Measurements from ENCODE around the gene MBOAT1.
A peak's percentile ranks its signal among the peaks of the same experiment; 100 is the strongest.

The MBOAT1 gene

GRCh38 chr6:20212392-20213111 is at the start of gene MBOAT1:
TSS of gene MBOAT1 (minus strand) at chr6:20212469. CDS start at chr6:20212234, 235 bp downstream.
- TF ChIP-seq CTCF (conservative IDR thresholded peaks at IDR 0.05; ENCODE audit: control insufficient read depth, insufficient read depth, low read depth, low read length): no peak
- peak; percentile 82 for DNase-seq (ENCODE audit: low read depth)
- H3K4me3 ChIP-seq (ENCODE audit: control insufficient read depth, low read depth, low read length): peak within 1 kb of the TSS; percentile 83

- no peak for TF ChIP-seq CTCF (conservative IDR thresholded peaks at IDR 0.05; ENCODE audit: control insufficient read depth, insufficient read depth, low read depth, low read length)
- H3K4me3 ChIP-seq (ENCODE audit: control insufficient read depth, low read depth, low read length): no peak overlapping the region
Measured at GRCh38 chr6:20261685-20262084, 49.4 kb upstream of the MBOAT1 start.

DNA sequence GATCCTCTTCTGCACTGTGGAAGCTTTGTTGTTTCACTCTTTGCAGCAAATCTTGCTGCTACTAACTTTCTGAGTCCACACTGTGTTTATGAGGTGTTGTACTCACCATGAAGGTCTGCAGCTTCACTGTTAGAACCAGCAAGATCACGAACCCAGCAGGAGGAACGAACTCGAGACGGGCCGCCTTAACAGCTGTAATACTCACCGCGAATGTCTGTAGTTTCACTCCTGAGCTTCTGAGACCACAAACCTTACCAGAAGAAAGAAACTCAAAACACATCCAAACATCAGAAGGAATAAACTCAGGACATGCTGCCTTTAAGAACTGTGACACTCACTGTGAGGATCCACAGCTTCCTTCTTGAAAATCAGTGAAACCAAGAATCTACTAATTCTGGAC is 48.1 kb upstream of the MBOAT1 start:
- no peak for TF ChIP-seq CTCF (conservative IDR thresholded peaks at IDR 0.05; ENCODE audit: control insufficient read depth, insufficient read depth, low read depth, low read length)
- DNase-seq (ENCODE audit: low read depth): no peak
- no peak overlapping the region for H3K4me3 ChIP-seq (ENCODE audit: control insufficient read depth, low read depth, low read length)

More at GRCh38 chr6:20261685-20262084, 49.4 kb upstream of the MBOAT1 start:
- DNase-seq (ENCODE audit: low read depth): no peak

DNA sequence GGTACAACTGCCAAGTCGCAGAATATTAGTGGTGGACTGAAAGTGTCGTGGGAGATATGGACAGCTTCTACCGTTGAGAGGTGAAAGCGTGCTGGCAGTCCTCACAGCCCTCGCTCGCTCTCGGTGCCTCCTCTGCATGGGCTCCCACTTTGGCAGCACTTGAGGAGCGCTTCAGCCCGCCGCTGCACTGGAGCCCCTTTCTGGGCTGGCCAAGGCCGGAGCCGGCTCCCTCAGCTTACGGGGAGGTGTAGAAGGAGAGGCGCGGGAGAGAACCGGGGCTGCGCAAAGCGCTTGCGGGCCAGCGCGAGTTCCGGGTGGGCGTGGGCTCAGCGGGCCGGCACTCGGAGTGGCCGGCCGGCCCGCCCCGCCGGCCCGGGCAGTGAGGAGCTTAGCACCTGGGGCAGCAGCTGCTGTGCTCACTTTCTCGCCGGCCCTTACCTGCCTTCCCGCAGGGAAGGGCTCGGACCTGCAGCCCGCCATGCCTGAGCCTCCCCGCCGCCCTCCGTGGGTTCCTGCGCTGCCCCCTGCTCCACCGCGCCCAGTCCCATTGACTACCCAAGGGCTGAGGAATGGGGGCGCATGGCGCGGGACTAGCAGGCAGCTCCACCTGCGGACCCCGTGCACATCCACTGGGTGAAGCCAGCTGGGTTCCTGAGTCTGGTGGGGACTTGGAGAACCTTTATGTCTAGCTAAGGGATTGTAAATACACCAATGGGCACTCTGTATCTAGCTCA is 47.2 kb upstream of the MBOAT1 start:
- no peak for TF ChIP-seq CTCF (conservative IDR thresholded peaks at IDR 0.05; ENCODE audit: control insufficient read depth, insufficient read depth, low read depth, low read length)
- DNase-seq (ENCODE audit: low read depth): no peak
- H3K4me3 ChIP-seq (ENCODE audit: control insufficient read depth, low read depth, low read length): no peak overlapping the region

DNA sequence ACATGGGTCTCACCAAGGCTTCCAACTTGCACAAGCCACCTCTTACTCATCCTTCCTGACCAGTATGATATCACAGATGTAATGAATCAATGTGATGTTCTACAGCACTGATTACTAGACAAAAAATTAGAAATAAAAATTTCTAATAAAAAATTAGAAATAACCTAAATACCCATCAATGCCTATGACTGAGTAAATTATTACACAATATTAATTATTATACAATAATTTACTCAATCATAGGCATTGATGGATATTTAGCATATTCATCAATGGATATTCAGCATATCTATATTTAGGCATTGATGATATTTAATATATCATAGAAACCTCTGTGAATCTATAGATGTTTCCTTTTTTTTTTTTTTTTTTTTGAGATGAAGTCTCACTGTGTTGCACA is 43.2 kb upstream of the MBOAT1 start:
- H3K4me3 ChIP-seq (ENCODE audit: control insufficient read depth, low read depth, low read length): no peak overlapping the region
- no peak for DNase-seq (ENCODE audit: low read depth)
- TF ChIP-seq CTCF (conservative IDR thresholded peaks at IDR 0.05; ENCODE audit: control insufficient read depth, insufficient read depth, low read depth, low read length): no peak

DNA sequence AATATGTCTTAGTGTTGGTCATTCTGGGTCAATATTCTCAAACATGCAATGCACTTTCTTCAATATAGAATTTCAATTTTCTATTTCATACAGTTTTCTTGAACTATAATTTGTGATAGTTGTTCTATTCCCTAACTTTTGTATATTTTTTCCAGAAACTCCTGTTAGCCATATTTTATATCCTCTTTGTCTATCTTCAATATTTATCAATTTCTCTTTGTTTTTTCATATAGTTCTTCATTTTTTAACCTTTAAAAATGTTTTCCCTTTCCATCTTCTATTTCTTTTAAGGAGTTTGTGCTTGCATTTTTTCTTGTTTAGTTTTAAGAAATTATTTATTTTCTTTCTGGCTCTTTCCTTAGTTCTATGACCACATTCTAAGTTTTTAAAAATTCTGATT is 42.0 kb upstream of the MBOAT1 start:
- H3K4me3 ChIP-seq (ENCODE audit: control insufficient read depth, low read depth, low read length): no peak overlapping the region
- no peak for DNase-seq (ENCODE audit: low read depth)
- TF ChIP-seq CTCF (conservative IDR thresholded peaks at IDR 0.05; ENCODE audit: control insufficient read depth, insufficient read depth, low read depth, low read length): no peak

Data from fibroblast of mammary gland (primary cell).